ENCODE results near the gene NR1D2.

The NR1D2 gene

DNA sequence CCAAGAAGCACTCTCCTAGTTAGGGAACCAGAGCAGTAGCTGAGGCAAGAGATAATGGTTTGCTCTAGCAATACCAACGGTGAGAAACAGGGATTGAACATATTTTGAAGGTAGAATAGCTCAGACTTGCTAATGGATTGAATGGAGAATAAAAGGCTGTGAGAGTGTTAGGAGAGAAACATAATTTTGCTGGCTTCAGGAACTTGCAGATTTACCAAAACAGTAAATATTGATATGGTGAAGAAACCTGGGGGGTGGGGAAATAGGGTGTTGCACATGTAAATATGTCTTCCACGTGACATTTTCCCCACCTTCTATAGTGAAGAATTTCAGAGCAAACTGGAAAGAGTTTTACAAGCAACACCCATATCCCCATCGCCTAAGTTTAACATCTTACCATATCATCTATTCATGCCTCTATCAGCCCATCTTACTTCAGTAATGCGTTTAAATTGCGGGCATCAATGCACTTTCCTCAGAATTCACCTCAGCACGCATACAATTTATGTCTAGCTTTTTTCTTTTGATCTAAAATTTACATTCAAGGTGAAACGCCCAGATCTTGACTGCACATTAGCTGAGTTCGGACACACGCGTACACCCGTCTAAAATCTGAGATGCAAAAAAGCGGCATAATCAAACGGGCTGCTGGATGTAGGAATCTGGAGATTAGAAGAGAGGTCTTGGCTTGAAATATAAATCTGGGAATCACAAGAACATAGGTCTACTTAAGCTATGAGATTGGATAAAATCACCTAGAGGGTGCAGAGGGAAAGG, 891 bp upstream of the NR1D2 start:
- Histone ChIP-seq H3K27ac (ENCODE audit: low read depth in 2 of 2, low read length in 2 of 2) (no peak overlapping the region), H3K4me3 (ENCODE audit: low read length in 2 of 2) (peak overlapping the region; percentile 76 to 87)

DNA sequence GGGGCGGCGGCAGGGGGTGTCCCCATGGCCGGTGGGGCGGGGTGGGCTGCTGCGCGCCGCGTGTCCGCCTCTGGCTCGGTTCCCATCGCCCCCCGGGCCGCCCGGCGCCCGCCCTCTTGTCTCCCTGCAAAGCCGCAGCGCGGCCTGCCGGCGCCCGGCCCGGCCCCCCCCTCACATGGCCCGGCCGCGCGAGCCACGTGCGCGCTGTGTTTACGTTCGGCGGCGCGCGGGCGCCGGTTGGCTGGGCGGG, 502 bp downstream of the NR1D2 start:
- Histone ChIP-seq H3K4me1 (ENCODE audit: control insufficient read depth in 2 of 2, insufficient read depth in 2 of 2, low read length in 2 of 2) (peaks cover 12 to 26% of the 10 kb centered on the region in 2 donors), H3K27ac (ENCODE audit: low read depth in 2 of 2, low read length in 2 of 2) (peak overlapping the region; percentile 87 to 91), H3K27me3 (ENCODE audit: control insufficient read depth in 2 of 2, insufficient read depth in 2 of 2, low read length in 2 of 2) (peaks cover 0 to 2% of the 10 kb centered on the region in 2 donors)

More for the DNA sequence above, 891 bp upstream of the NR1D2 start:
- Histone ChIP-seq H3K9ac (ENCODE audit: low read depth in 1 of 2, low read length in 2 of 2) (peak overlapping the region in 1 of 2 donors; percentile 76), H3K9me3 (ENCODE audit: control insufficient read depth in 2 of 2, low read length in 2 of 2) (no peaks in the 10 kb centered on the region), H3K4me1 (ENCODE audit: control insufficient read depth in 2 of 2, insufficient read depth in 2 of 2, low read length in 2 of 2) (peaks cover 6 to 20% of the 10 kb centered on the region in 2 donors), H3K36me3 (ENCODE audit: control insufficient read depth in 2 of 2, insufficient read depth in 2 of 2, low read length in 2 of 2) (no peaks in the 10 kb centered on the region), H3K27me3 (ENCODE audit: control insufficient read depth in 2 of 2, insufficient read depth in 2 of 2, low read length in 2 of 2) (peaks cover 0 to 2% of the 10 kb centered on the region in 2 donors)

DNA sequence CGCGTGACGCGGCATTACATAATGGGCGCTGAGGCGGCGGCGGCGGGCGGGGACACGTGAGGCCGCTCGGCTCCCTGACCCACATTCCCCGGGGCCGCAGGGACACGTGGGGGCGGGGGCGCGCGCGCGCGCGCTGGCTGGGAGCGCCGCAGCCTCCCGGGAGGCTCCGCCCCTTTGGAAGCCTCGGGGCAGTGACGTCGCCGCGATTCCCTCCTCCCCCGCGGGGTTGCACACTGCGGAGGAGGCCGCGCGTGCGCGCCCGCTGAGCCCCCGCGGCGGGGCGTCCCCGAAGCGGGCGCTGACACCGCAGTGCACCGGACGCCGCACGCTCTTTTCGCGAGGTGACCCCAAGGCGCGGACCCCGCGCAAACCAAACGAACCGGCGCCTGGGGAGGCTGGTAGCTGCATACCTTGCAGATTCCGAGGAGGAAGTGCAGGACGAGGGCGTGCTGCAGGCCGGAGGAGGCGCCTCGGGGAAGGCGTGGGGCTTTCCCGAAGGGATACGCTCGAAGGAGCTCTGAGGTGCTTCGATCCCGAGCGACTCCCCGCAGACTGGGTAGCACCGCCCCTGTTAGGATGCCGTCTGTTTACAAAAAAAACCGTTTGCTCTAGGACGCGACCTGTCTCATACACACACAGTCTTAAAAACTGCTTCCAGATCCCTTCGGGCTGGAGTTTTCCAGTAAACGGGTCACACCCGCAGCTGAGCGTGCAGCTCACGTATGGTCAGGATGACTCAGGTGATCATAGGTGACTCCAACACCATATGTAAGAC, 1.0 kb downstream of the NR1D2 start:
- Histone ChIP-seq H3K9ac (ENCODE audit: low read depth in 1 of 2, low read length in 2 of 2) (peak overlapping the region; percentile 80 to 88), H3K27ac (ENCODE audit: low read depth in 2 of 2, low read length in 2 of 2) (peak overlapping the region; percentile 87 to 91), H3K27me3 (ENCODE audit: control insufficient read depth in 2 of 2, insufficient read depth in 2 of 2, low read length in 2 of 2) (peaks cover 0 to 2% of the 10 kb centered on the region in 2 donors), H3K4me3 (ENCODE audit: low read length in 2 of 2) (peak overlapping the region; percentile 71 to 85), H3K9me3 (ENCODE audit: control insufficient read depth in 2 of 2, low read length in 2 of 2) (no peaks in the 10 kb centered on the region), H3K4me1 (ENCODE audit: control insufficient read depth in 2 of 2, insufficient read depth in 2 of 2, low read length in 2 of 2) (peaks cover 12 to 26% of the 10 kb centered on the region in 2 donors), H3K36me3 (ENCODE audit: control insufficient read depth in 2 of 2, insufficient read depth in 2 of 2, low read length in 2 of 2) (no peaks in the 10 kb centered on the region)

More for the DNA sequence above, 502 bp downstream of the NR1D2 start:
- H3K9ac ChIP-seq (ENCODE audit: low read depth in 1 of 2, low read length in 2 of 2) = peak overlapping the region in 1 of 2 donors; percentile 80
- H3K9me3 ChIP-seq (ENCODE audit: control insufficient read depth in 2 of 2, low read length in 2 of 2) = no peaks in the 10 kb centered on the region
- H3K36me3 ChIP-seq (ENCODE audit: control insufficient read depth in 2 of 2, insufficient read depth in 2 of 2, low read length in 2 of 2) = no peaks in the 10 kb centered on the region
- peak overlapping the region; percentile 50 to 87 for H3K4me3 ChIP-seq (ENCODE audit: low read length in 2 of 2)

DNA sequence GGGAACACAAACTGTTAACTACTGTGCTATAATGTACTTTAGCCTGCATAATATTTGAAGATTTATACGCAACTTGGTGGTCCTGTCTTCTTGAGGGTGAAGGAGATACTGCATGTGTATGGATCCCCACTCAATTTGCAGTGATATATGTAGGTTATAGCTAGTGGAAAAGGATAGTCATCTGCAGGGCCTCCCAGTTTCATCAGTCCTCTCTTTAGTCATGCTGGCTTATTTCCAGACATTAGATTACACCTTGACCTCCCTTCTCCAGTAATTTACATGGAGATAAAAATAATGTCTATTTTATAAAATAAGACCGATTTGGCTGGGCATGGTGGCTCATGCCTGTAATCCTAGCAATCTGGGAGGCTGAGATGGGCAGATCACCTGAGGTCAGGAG, 3.7 kb downstream of the NR1D2 start:
- no peaks in the 10 kb centered on the region for H3K27me3 ChIP-seq (ENCODE audit: control insufficient read depth in 2 of 2, insufficient read depth in 2 of 2, low read length in 2 of 2)
- peaks cover 12 to 26% of the 10 kb centered on the region in 2 donors for H3K4me1 ChIP-seq (ENCODE audit: control insufficient read depth in 2 of 2, insufficient read depth in 2 of 2, low read length in 2 of 2)
- no peaks in the 10 kb centered on the region for H3K9me3 ChIP-seq (ENCODE audit: control insufficient read depth in 2 of 2, low read length in 2 of 2)
- H3K4me3 ChIP-seq (ENCODE audit: low read length in 2 of 2) = no peak overlapping the region
- H3K9ac ChIP-seq (ENCODE audit: low read depth in 1 of 2, low read length in 2 of 2) = no peak overlapping the region
- H3K27ac ChIP-seq (ENCODE audit: low read depth in 2 of 2, low read length in 2 of 2) = no peak overlapping the region
- H3K36me3 ChIP-seq (ENCODE audit: control insufficient read depth in 2 of 2, insufficient read depth in 2 of 2, low read length in 2 of 2) = no peaks in the 10 kb centered on the region

DNA sequence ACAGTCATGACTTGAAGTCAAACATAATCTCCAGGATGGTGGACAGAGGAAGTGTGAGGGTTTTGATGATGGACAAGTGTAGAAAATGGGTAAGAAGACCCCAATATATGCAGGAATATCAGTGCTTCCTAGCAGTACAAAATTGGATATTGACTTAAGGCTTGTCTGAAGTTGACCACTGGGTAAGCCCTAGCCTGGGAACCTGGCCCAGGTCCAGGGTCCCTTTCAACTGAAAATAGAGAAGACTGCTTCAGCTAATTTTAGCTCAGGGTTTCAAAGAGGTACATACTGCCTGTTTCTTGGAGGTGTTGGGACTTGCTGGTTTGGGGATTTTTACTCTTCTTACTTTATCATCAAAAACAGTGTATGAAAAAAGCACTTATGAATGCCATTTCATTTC, 4.7 kb downstream of the NR1D2 start:
- no peak overlapping the region for H3K9ac ChIP-seq (ENCODE audit: low read depth in 1 of 2, low read length in 2 of 2)
- H3K36me3 ChIP-seq (ENCODE audit: control insufficient read depth in 2 of 2, insufficient read depth in 2 of 2, low read length in 2 of 2) = no peaks in the 10 kb centered on the region
- peak overlapping the region in 1 of 2 donors; percentile 9 for H3K27ac ChIP-seq (ENCODE audit: low read depth in 2 of 2, low read length in 2 of 2)
- no peak overlapping the region for H3K4me3 ChIP-seq (ENCODE audit: low read length in 2 of 2)
- H3K9me3 ChIP-seq (ENCODE audit: control insufficient read depth in 2 of 2, low read length in 2 of 2) = no peaks in the 10 kb centered on the region
- H3K27me3 ChIP-seq (ENCODE audit: control insufficient read depth in 2 of 2, insufficient read depth in 2 of 2, low read length in 2 of 2) = no peaks in the 10 kb centered on the region
- H3K4me1 ChIP-seq (ENCODE audit: control insufficient read depth in 2 of 2, insufficient read depth in 2 of 2, low read length in 2 of 2) = peaks cover 19 to 24% of the 10 kb centered on the region in 2 donors

DNA sequence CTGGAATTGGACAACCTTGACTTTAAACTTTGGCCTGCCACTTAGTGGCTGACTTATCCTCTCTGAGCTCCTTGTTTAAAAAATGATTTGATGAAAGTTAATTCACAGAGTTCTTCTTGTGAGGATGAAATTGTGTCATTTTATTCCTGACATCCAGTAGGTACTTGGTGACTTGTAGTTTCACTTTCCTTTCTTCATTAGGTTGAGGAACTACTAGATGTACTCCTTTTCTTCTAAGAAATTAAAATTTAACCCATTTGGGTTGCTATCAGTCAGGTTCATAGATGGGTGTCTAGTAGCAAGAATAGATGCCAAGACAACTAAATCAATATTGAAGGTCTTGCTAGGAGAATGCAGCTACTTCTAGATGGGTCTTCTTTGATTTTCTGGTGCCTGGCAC, 5.2 kb downstream of the NR1D2 start:
- Histone ChIP-seq H3K27ac (ENCODE audit: low read depth in 2 of 2, low read length in 2 of 2) (peak overlapping the region in 1 of 2 donors; percentile 9), H3K9me3 (ENCODE audit: control insufficient read depth in 2 of 2, low read length in 2 of 2) (no peaks in the 10 kb centered on the region), H3K9ac (ENCODE audit: low read depth in 1 of 2, low read length in 2 of 2) (no peak overlapping the region), H3K4me1 (ENCODE audit: control insufficient read depth in 2 of 2, insufficient read depth in 2 of 2, low read length in 2 of 2) (peaks cover 19 to 24% of the 10 kb centered on the region in 2 donors), H3K36me3 (ENCODE audit: control insufficient read depth in 2 of 2, insufficient read depth in 2 of 2, low read length in 2 of 2) (no peaks in the 10 kb centered on the region), H3K4me3 (ENCODE audit: low read length in 2 of 2) (peak overlapping the region in 1 of 2 donors; percentile 5), H3K27me3 (ENCODE audit: control insufficient read depth in 2 of 2, insufficient read depth in 2 of 2, low read length in 2 of 2) (no peaks in the 10 kb centered on the region)

DNA sequence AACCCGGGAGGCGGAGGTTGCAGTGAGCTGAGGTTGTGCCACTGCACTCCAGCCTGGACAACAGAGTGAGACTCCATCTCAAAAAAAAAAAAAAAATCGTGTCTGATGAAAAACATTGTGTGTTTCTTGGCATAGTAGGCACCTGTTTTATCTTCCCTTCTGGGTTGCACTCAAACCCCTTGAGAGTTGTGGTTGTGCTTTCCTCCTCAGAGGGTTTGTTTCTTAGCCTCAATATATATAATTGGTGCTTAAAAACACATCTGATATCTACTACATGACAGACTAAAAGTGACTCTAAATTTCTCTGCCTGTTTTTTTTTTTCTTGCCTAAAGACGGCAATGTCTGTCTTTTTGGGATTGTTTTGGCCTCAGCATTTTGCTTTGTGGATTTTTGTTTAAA, 7.6 kb downstream of the NR1D2 start:
- Histone ChIP-seq H3K9me3 (ENCODE audit: control insufficient read depth in 2 of 2, low read length in 2 of 2) (no peaks in the 10 kb centered on the region), H3K27me3 (ENCODE audit: control insufficient read depth in 2 of 2, insufficient read depth in 2 of 2, low read length in 2 of 2) (no peaks in the 10 kb centered on the region), H3K4me3 (ENCODE audit: low read length in 2 of 2) (no peak overlapping the region), H3K4me1 (ENCODE audit: control insufficient read depth in 2 of 2, insufficient read depth in 2 of 2, low read length in 2 of 2) (peaks cover 13% of the 10 kb centered on the region in 2 donors), H3K27ac (ENCODE audit: low read depth in 2 of 2, low read length in 2 of 2) (no peak overlapping the region), H3K36me3 (ENCODE audit: control insufficient read depth in 2 of 2, insufficient read depth in 2 of 2, low read length in 2 of 2) (peaks cover 3 to 8% of the 10 kb centered on the region in 2 donors), H3K9ac (ENCODE audit: low read depth in 1 of 2, low read length in 2 of 2) (no peak overlapping the region)

DNA sequence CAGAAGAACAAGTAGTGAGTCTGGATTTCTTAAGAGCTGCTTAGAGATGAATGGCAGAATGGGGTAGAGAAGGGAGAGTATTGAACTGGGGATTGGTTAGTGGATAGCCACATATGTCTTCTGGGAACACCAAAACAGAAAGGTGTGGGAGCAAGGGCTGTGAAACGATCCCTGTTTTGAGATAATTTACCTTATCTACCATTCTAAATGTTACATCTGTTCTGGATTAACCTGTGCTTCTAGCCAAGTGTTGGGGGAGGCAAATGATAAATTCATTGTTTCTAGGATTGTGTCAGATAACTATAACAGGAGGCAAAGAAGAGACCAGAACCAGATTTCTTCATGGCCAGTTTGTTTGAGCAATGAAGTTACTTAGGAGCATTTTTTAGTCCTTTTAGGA, 8.4 kb downstream of the NR1D2 start:
- Histone ChIP-seq H3K27me3 (ENCODE audit: control insufficient read depth in 2 of 2, insufficient read depth in 2 of 2, low read length in 2 of 2) (no peaks in the 10 kb centered on the region), H3K9ac (ENCODE audit: low read depth in 1 of 2, low read length in 2 of 2) (no peak overlapping the region), H3K36me3 (ENCODE audit: control insufficient read depth in 2 of 2, insufficient read depth in 2 of 2, low read length in 2 of 2) (peaks cover 3 to 13% of the 10 kb centered on the region in 2 donors), H3K9me3 (ENCODE audit: control insufficient read depth in 2 of 2, low read length in 2 of 2) (no peaks in the 10 kb centered on the region), H3K4me1 (ENCODE audit: control insufficient read depth in 2 of 2, insufficient read depth in 2 of 2, low read length in 2 of 2) (peaks cover 11 to 13% of the 10 kb centered on the region in 2 donors), H3K4me3 (ENCODE audit: low read length in 2 of 2) (no peak overlapping the region), H3K27ac (ENCODE audit: low read depth in 2 of 2, low read length in 2 of 2) (no peak overlapping the region)

DNA sequence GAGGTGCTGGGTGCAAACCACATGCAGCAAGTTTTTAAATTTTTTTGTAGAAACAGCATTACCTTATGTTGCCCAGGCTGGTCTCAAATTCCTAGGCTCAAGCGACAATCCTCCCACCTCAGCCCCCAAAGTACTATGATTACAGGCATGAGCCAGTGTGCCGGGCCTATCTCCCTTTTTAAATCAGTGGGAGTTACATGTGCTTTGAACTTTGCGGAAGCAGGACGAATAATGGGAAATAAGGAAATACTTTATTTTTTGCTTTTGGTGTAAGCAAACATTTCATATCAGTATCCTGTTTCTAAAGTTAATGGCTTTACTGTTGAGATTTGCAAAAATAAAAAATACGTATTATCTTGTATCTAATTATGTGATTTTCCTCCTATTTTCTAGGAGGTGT, 9.1 kb downstream of the NR1D2 start:
- Histone ChIP-seq H3K9ac (ENCODE audit: low read depth in 1 of 2, low read length in 2 of 2) (no peak overlapping the region), H3K36me3 (ENCODE audit: control insufficient read depth in 2 of 2, insufficient read depth in 2 of 2, low read length in 2 of 2) (peaks cover 3 to 13% of the 10 kb centered on the region in 2 donors), H3K4me3 (ENCODE audit: low read length in 2 of 2) (no peak overlapping the region), H3K27me3 (ENCODE audit: control insufficient read depth in 2 of 2, insufficient read depth in 2 of 2, low read length in 2 of 2) (no peaks in the 10 kb centered on the region), H3K9me3 (ENCODE audit: control insufficient read depth in 2 of 2, low read length in 2 of 2) (no peaks in the 10 kb centered on the region), H3K4me1 (ENCODE audit: control insufficient read depth in 2 of 2, insufficient read depth in 2 of 2, low read length in 2 of 2) (peaks cover 13% of the 10 kb centered on the region in 2 donors), H3K27ac (ENCODE audit: low read depth in 2 of 2, low read length in 2 of 2) (no peak overlapping the region)

DNA sequence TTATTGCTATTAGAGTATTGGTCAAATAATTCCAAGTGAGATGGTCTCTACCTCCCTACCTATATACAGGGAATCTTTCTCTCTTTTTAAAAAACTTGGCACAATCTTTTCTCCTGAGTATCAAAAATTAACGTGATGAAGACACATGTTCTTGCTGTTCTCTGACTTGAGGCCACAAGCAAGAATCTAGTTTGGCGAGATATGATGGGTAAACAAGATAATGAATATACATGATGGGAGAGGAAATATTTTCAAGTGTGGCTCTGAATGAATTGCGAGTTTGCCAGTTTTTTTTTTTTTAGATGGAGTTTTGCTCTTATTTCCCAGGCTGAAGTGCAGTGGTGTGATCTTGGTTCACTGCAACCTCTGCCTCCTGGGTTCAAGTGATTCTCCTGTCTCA, 11.6 kb downstream of the NR1D2 start:
- Histone ChIP-seq H3K4me3 (ENCODE audit: low read length in 2 of 2) (no peak overlapping the region), H3K4me1 (ENCODE audit: control insufficient read depth in 2 of 2, insufficient read depth in 2 of 2, low read length in 2 of 2) (peaks cover 7 to 15% of the 10 kb centered on the region in 2 donors), H3K9ac (ENCODE audit: low read depth in 1 of 2, low read length in 2 of 2) (no peak overlapping the region), H3K9me3 (ENCODE audit: control insufficient read depth in 2 of 2, low read length in 2 of 2) (no peaks in the 10 kb centered on the region), H3K27me3 (ENCODE audit: control insufficient read depth in 2 of 2, insufficient read depth in 2 of 2, low read length in 2 of 2) (no peaks in the 10 kb centered on the region), H3K36me3 (ENCODE audit: control insufficient read depth in 2 of 2, insufficient read depth in 2 of 2, low read length in 2 of 2) (peaks cover 6 to 18% of the 10 kb centered on the region in 2 donors), H3K27ac (ENCODE audit: low read depth in 2 of 2, low read length in 2 of 2) (no peak overlapping the region)
